ENCODE results near the gene ZFP64.

GRCh38 chr20:52105442-52106422, 85.8 kb downstream of the ZFP64 start:
- TF ChIP-seq CTCF (IDR thresholded peaks at IDR 0.05; ENCODE audit: insufficient read depth, low read depth, low read length) (peak; percentile 15), EZH2 (IDR thresholded peaks at IDR 0.05; ENCODE audit: insufficient read depth, low read length) (no peak)
